HG03097 (cell line): Measurements from ENCODE around the gene EIF5.

ENCODE experiments used
- ATAC-seq: cut with Tn5 transposase; IDR thresholded peaks from one replicate; pipeline ENCODE4 v1.9.1; 2021; ENCODE audit not compliant: unreplicated experiment, low FRiP score

EIF5 gene

GRCh38 chr14:103333754-103334643 lies at the start of gene EIF5:
Gene EIF5 (plus strand): TSS chr14:103334237. CDS start chr14:103335861, 1,624 bp downstream.
- ATAC-seq: peak; percentile 90

GRCh38 chr14:103284574-103285467 lies 49.2 kb upstream of the EIF5 start:
- no peak for ATAC-seq

GRCh38 chr14:103286460-103286859 lies 47.6 kb upstream of the EIF5 start:
- ATAC-seq: no peak

GRCh38 chr14:103286968-103287850 lies 46.8 kb upstream of the EIF5 start:
- no peak for ATAC-seq

- no peak for ATAC-seq
Measured at GRCh38 chr14:103288076-103288766, 45.8 kb upstream of the EIF5 start.

- no peak for ATAC-seq
Measured at GRCh38 chr14:103290056-103290455, 44.0 kb upstream of the EIF5 start.

- ATAC-seq: no peak
Measured at GRCh38 chr14:103290494-103290893, 43.5 kb upstream of the EIF5 start.

GRCh38 chr14:103290961-103291360 lies 43.1 kb upstream of the EIF5 start:
- ATAC-seq: no peak

GRCh38 chr14:103292426-103293374 lies 41.3 kb upstream of the EIF5 start:
- no peak for ATAC-seq

GRCh38 chr14:103293465-103293864 lies 40.6 kb upstream of the EIF5 start:
- no peak for ATAC-seq

GRCh38 chr14:103294091-103294490 lies 39.9 kb upstream of the EIF5 start:
- ATAC-seq: no peak

GRCh38 chr14:103296007-103296406 lies 38.0 kb upstream of the EIF5 start:
- no peak for ATAC-seq

GRCh38 chr14:103296987-103297386 lies 37.0 kb upstream of the EIF5 start:
- no peak for ATAC-seq

- ATAC-seq: no peak
Measured at GRCh38 chr14:103298620-103299019, 35.4 kb upstream of the EIF5 start.

GRCh38 chr14:103301512-103302354 lies 32.3 kb upstream of the EIF5 start:
- ATAC-seq: no peak

- no peak for ATAC-seq
Measured at GRCh38 chr14:103302966-103303365, 31.1 kb upstream of the EIF5 start.

- no peak for ATAC-seq
Measured at GRCh38 chr14:103304706-103305105, 29.3 kb upstream of the EIF5 start.
